SK-N-SH (cell line): ENCODE measurements around the gene SH3TC1. TPM values are rescaled to one million over a fixed set of nuclear protein-coding genes. Genes with fewer than 3 reads are reported as not detected.
A peak's percentile ranks its signal among the peaks of the same experiment; 100 is the strongest.

Source experiments
- CTCF ChIA-PET: fragments of 300-600, 350-600 bp; formaldehyde crosslinking; extraction: SDS; loops from one replicate; lab custom pipeline; 2021; lab: Yijun Ruan, JAX
- POLR2A ChIA-PET: fragments of 350-600 bp; sonication (Branson Sonifier 250); formaldehyde crosslinking; extraction: SDS; loops from one replicate; lab custom pipeline; 2020; ENCODE audit warnings: antibody characterized with exemption, inconsistent platforms; lab: Yijun Ruan, JAX
- DNase-seq: peaks from one replicate; pipeline ENCODE4 v3.0.0; 2012
- H2AFZ ChIP-seq: fragments of 200-600 bp; sonication (generic); 2 replicates; pipeline ENCODE4 v1.8.1; 2016; ENCODE audit warnings: antibody characterized with exemption, mild to moderate bottlenecking, low read depth
- H3F3A ChIP-seq: fragments of 200-600 bp; sonication (generic); replicated peaks from 2 replicates; pipeline ENCODE3; 2016; ENCODE audit warnings: antibody characterized with exemption, mild to moderate bottlenecking; ENCODE audit not compliant: insufficient read depth
- H3K27ac ChIP-seq, 2 experiments: fragments of 200-500 bp in 1 of 2; fragments of 200-600 bp in 1 of 2; sonication (Bioruptor generic) in 1 of 2; sonication (generic), shearing (Covaris generic) in 1 of 2; 2 replicates each; pipeline versions ENCODE4 v1.5.1 to v1.6.1; 2014 to 2016; ENCODE audit warnings: low read depth in 2 of 2, inconsistent platforms in 1 of 2, low read length in 1 of 2, mild to moderate bottlenecking in 1 of 2, mixed read lengths in 1 of 2
- H3K27me3 ChIP-seq: fragments of 200-600 bp; sonication (generic), shearing (Covaris generic); 2 replicates; pipeline ENCODE4 v1.6.1; 2016; ENCODE audit warnings: mixed run types; ENCODE audit not compliant: insufficient read depth
- H3K36me3 ChIP-seq, 2 experiments: fragments of 200-500 bp in 1 of 2; fragments of 200-600 bp in 1 of 2; sonication (Bioruptor generic) in 1 of 2; sonication (generic) in 1 of 2; replicated peaks in 1 of 2; 2 replicates each; pipeline versions ENCODE3 to v1.5.1; 2014 to 2016; ENCODE audit warnings: low read length in 1 of 2, mild to moderate bottlenecking in 1 of 2; ENCODE audit not compliant: insufficient read depth in 2 of 2, control insufficient read depth in 1 of 2
- H3K4me1 ChIP-seq, 2 experiments: fragments of 200-500 bp in 1 of 2; fragments of 200-600 bp in 1 of 2; sonication (Bioruptor generic) in 1 of 2; sonication (generic), shearing (Covaris generic) in 1 of 2; 2 replicates each; pipeline versions ENCODE4 v1.5.1 to v1.6.1; 2014 to 2016; ENCODE audit warnings: low read depth in 1 of 2, low read length in 1 of 2, mixed run types in 1 of 2; ENCODE audit not compliant: insufficient read depth in 2 of 2, control insufficient read depth in 1 of 2
- H3K4me2 ChIP-seq: fragments of 200-600 bp; sonication (generic), shearing (Covaris generic); 2 replicates; pipeline ENCODE4 v1.6.1; 2017; ENCODE audit warnings: mixed run types
- H3K4me3 ChIP-seq, 2 experiments: fragments of 200-500 bp in 1 of 2; fragments of 200-600 bp in 1 of 2; sonication (Bioruptor generic) in 1 of 2; sonication (generic), shearing (Covaris generic) in 1 of 2; 2 replicates each; pipeline versions ENCODE4 v1.5.1 to v1.8.1; 2014 to 2016; ENCODE audit warnings: low read depth in 2 of 2, inconsistent platforms in 1 of 2, low read length in 1 of 2, mild to moderate bottlenecking in 1 of 2, mixed read lengths in 1 of 2, moderate library complexity in 1 of 2
- H3K79me2 ChIP-seq: fragments of 200-600 bp; sonication (generic); 2 replicates; pipeline ENCODE4 v1.8.1; 2017; ENCODE audit warnings: mild to moderate bottlenecking; ENCODE audit not compliant: insufficient read depth
- H3K9ac ChIP-seq: fragments of 200-600 bp; sonication (generic); 2 replicates; pipeline ENCODE4 v1.6.1; 2017; ENCODE audit warnings: mixed run types
- H3K9me2 ChIP-seq: fragments of 200-600 bp; sonication (generic); 2 replicates; pipeline ENCODE4 v1.6.1; 2017; ENCODE audit warnings: mixed run types
- H3K9me3 ChIP-seq: fragments of 200-600 bp; sonication (generic); 2 replicates; pipeline ENCODE4 v1.6.1; 2017; ENCODE audit warnings: mixed run types, mild to moderate bottlenecking, moderate library complexity
- H4K20me1 ChIP-seq: fragments of 200-600 bp; sonication (generic); 2 replicates; pipeline ENCODE4 v1.6.1; 2017; ENCODE audit warnings: mild to moderate bottlenecking, mixed run types; ENCODE audit not compliant: insufficient read depth
- FOSL2 ChIP-seq: IDR thresholded peaks from 2 replicates; pipeline ENCODE4 v1.4.0; 2012; ENCODE audit warnings: low read depth, mild to moderate bottlenecking, moderate library complexity, borderline replicate concordance
- FOXM1 ChIP-seq: IDR thresholded peaks from 2 replicates; pipeline ENCODE4 v1.4.0; 2012; ENCODE audit warnings: low read depth, mild to moderate bottlenecking
- GABPA ChIP-seq: IDR thresholded peaks from 2 replicates; pipeline ENCODE4 v1.4.0; 2012; ENCODE audit warnings: low read depth, mild to moderate bottlenecking
- GATA2 ChIP-seq: sonication (generic); formaldehyde crosslinking; IDR thresholded peaks from 2 replicates; pipeline ENCODE4 v1.5.0; 2020; ENCODE audit warnings: mild to moderate bottlenecking, missing genetic modification reagents
- POLR2AphosphoS5 ChIP-seq: IDR thresholded peaks from 2 replicates; pipeline ENCODE4 v1.6.1; 2012; ENCODE audit warnings: low read depth, low read length
- RFX5 ChIP-seq: IDR thresholded peaks from 2 replicates; pipeline ENCODE4 v1.6.1; 2012; ENCODE audit warnings: mild to moderate bottlenecking, improper control_type of control experiment, low read length
- RXRA ChIP-seq: IDR thresholded peaks from 2 replicates; pipeline ENCODE4 v1.4.0; 2012; ENCODE audit warnings: low read depth, mild to moderate bottlenecking, borderline replicate concordance
- SIN3A ChIP-seq: IDR thresholded peaks from 2 replicates; pipeline ENCODE4 v1.6.1; 2012; ENCODE audit warnings: low read depth, mild to moderate bottlenecking, low read length, moderate library complexity, borderline replicate concordance
- SMC3 ChIP-seq: IDR thresholded peaks from 2 replicates; pipeline ENCODE4 v1.6.1; 2012; ENCODE audit warnings: low read depth, low read length, improper control_type of control experiment
- TEAD4 ChIP-seq: IDR thresholded peaks from 2 replicates; pipeline ENCODE4 v1.4.0; 2012; ENCODE audit warnings: mild to moderate bottlenecking, borderline replicate concordance; ENCODE audit not compliant: insufficient read depth
- YY1 ChIP-seq: IDR thresholded peaks from 2 replicates; pipeline ENCODE4 v1.4.0; 2012; ENCODE audit warnings: low read depth, mild to moderate bottlenecking
- WGBS: methylation state at CpG from one replicate; pipeline ENCODE4 v1.1.6; 2017; ENCODE audit warnings: low lambda C conversion rate; 5-methylcytosine and 5-hydroxymethylcytosine counted together
- polyA plus RNA-seq, 3 experiments: library from polyadenylated mRNA; depleted of rRNA; stranded (reverse); fragments of >200 nt; gene quantifications; 2 replicates each; pipeline ENCODE4 v1.2.3, GENCODE V29; 2012
- TF ChIP-seq, protein P1 (sequence below): fragments of 150-350 bp; IDR thresholded peaks from 2 replicates; pipeline ENCODE4 v1.6.1; 2017; ENCODE audit warnings: antibody characterized with exemption, low read length, low read depth, borderline replicate concordance
- TF ChIP-seq, protein P2 (sequence below): fragments of 200-600 bp; sonication (generic); IDR thresholded peaks from 2 replicates; pipeline ENCODE4 v1.6.1; 2017; ENCODE audit warnings: antibody characterized with exemption, mild to moderate bottlenecking, moderate library complexity
- TF ChIP-seq, protein P3 (sequence below): IDR thresholded peaks from 2 replicates; pipeline ENCODE4; 2012
- TF ChIP-seq, protein P4 (sequence below): IDR thresholded peaks from 2 replicates; pipeline ENCODE4 v1.4.0; 2012; ENCODE audit warnings: low read depth, borderline replicate concordance

SH3TC1 gene
- polyA plus RNA-seq, 1 of the 3 experiments (the other 2 are of a cell fraction): 2.7 TPM

DNA sequence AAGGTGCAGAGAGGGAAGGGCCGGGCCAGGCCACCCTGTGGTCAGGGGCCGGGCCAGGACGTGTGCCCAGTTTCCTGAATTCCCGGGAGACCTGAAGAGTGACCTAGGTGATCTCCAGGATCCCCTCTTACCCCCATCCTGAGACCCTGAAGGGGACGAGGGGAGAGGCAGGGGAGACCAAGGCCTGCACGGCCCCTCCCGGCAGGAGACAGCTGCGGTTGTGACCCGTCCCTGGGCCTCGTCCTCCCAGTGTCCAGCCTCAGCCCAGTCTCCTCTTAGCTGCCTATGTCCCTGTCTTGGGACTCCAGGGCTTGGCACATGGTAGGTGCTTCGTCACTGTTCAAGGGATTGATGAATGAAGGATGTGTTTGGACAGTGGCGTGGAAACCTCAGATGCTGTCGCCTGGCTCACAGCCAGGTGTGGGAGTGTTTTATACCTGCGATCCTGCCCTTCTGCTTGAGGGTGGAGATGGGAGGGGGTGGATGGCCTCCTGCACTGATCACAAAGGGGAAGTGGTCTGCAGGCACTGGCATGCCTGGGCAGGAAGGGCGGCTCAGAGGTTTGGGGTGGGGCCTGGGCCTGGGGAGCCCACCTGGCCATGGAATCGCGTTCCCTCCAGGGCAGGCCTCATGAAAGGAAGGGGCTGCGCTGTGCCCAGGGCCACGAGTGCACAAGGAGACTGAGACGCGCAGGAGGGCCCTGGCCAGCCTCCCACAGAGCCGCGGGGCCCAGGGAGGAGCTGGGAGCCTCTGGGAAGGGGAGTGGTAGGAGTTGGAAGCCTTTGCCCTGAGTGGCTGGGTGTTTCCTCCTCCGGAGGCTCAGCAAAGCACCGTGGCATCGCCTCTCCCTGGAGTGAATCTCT lies 6.9 kb downstream of the SH3TC1 start:
- peaks cover 0 to 49% of the 10 kb centered on the region in 2 experiments; a peak in 1 of 4 replicates for H3K4me1 ChIP-seq
- no peaks in the 10 kb centered on the region for H3K36me3 ChIP-seq
- H3K9me2 ChIP-seq: no peaks in the 10 kb centered on the region
- WGBS: 89% methylated on average over 16 of the region's 26 CpGs
- ChIA-PET CTCF (interaction anchor here (1.3 to 1.8 kb wide), 2 partner anchors 11 to 36 kb away, joined by 3 to 4 read pairs; no protein-coding TSS in a partner anchor), POLR2A (no interaction called here)
- H3K4me2 ChIP-seq: no peak overlapping the region
- DNase-seq: no peak
- H3K27ac ChIP-seq: peak overlapping the region in 1 of 2 experiments; percentile 11; a peak in 1 of 4 replicates
- H3K9me3 ChIP-seq: no peaks in the 10 kb centered on the region
- H3F3A ChIP-seq: no peaks in the 10 kb centered on the region
- no peaks in the 10 kb centered on the region for H3K79me2 ChIP-seq
- H4K20me1 ChIP-seq: no peaks in the 10 kb centered on the region
- H3K9ac ChIP-seq: no peak overlapping the region
- no peak overlapping the region for H2AFZ ChIP-seq
- no peaks in the 10 kb centered on the region for H3K27me3 ChIP-seq
- no peak overlapping the region for H3K4me3 ChIP-seq
- TF ChIP-seq SIN3A: no peak
- TF ChIP-seq POLR2AphosphoS5: no peak

DNA sequence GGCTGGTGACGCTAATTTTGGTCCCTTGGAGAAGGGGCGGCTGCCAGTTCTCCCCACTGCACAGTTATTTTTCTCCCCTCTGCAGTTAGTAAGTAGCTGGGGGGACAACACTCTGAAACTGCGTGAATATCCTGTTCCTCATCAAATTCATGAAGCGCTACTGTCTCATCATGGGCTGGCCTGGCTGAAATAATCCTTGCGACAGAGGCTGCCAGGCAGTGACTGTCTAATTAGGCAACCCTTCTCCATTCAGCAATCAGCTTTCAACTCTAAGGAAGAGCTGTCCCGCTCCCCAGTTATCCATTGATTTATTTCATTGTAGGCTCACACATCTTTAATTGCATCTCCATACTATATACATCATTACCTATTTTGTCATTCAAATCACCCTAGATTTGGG lies 8.2 kb downstream of the SH3TC1 start:
- no peaks in the 10 kb centered on the region for H3K9me3 ChIP-seq
- no peaks in the 10 kb centered on the region for H3K36me3 ChIP-seq
- WGBS: 97% methylated on average over 6 of the region's 6 CpGs
- no peak overlapping the region for H3K4me3 ChIP-seq
- DNase-seq: no peak
- H3K27ac ChIP-seq: no peak overlapping the region
- peaks cover 0 to 36% of the 10 kb centered on the region in 2 experiments; a peak in 1 of 4 replicates for H3K4me1 ChIP-seq
- CTCF ChIA-PET: no interaction called here
- TF ChIP-seq POLR2AphosphoS5: no peak
- TF ChIP-seq RXRA: no peak
- TF ChIP-seq RFX5: no peak
- H4K20me1 ChIP-seq: no peaks in the 10 kb centered on the region
- POLR2A ChIA-PET: interaction anchor here (0.6 kb wide), 1 partner anchor 17 kb away, joined by 3 read pairs; no protein-coding TSS in a partner anchor
- H3F3A ChIP-seq: no peaks in the 10 kb centered on the region
- no peak overlapping the region for H2AFZ ChIP-seq
- no peaks in the 10 kb centered on the region for H3K79me2 ChIP-seq
- H3K9ac ChIP-seq: no peak overlapping the region
- H3K4me2 ChIP-seq: no peak overlapping the region
- no peaks in the 10 kb centered on the region for H3K9me2 ChIP-seq
- H3K27me3 ChIP-seq: no peaks in the 10 kb centered on the region

DNA sequence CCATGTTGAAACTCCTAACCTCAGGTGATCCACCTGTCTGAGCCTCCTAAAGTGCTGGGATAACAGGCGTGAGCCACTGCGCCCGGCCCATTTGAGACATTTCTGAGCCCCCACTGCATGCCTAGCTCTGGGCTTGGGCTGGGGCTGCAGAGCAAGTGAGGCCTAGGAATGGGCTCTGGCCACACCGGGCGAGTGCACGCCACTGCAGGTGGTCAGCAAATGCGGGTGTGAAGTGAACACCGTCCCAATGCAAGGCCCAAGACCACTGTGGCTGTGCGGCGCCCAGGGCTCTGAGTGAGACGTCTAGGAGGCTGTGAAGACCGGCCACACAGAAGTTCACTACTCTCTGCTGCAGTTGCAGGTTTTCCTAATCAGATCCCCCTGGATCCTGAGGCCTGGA lies 9.5 kb downstream of the SH3TC1 start:
- Histone ChIP-seq H3K9me2 (no peaks in the 10 kb centered on the region), H3K36me3 (no peaks in the 10 kb centered on the region), H4K20me1 (no peaks in the 10 kb centered on the region), H3F3A (no peaks in the 10 kb centered on the region), H3K79me2 (no peaks in the 10 kb centered on the region), H2AFZ (no peak overlapping the region), H3K9me3 (no peaks in the 10 kb centered on the region), H3K4me2 (no peak overlapping the region), H3K4me1 (peaks cover 0 to 24% of the 10 kb centered on the region in 2 experiments; a peak in 1 of 4 replicates), H3K9ac (no peak overlapping the region), H3K27ac (no peak overlapping the region), H3K4me3 (no peak overlapping the region), H3K27me3 (no peaks in the 10 kb centered on the region)
- POLR2A ChIA-PET: no interaction called here
- 91% methylated on average over 12 of the region's 12 CpGs for whole genome bisulfite sequencing
- DNase-seq: no peak
- CTCF ChIA-PET: no interaction called here
- no peak for TF ChIP-seq FOSL2
- TF ChIP-seq, protein P1, sequence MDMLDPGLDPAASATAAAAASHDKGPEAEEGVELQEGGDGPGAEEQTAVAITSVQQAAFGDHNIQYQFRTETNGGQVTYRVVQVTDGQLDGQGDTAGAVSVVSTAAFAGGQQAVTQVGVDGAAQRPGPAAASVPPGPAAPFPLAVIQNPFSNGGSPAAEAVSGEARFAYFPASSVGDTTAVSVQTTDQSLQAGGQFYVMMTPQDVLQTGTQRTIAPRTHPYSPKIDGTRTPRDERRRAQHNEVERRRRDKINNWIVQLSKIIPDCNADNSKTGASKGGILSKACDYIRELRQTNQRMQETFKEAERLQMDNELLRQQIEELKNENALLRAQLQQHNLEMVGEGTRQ: no peak
- TF ChIP-seq YY1: no peak
- TF ChIP-seq TEAD4: no peak
- TF ChIP-seq GATA2 (CRISPR knock-in tag): no peak
- TF ChIP-seq, protein P2, sequence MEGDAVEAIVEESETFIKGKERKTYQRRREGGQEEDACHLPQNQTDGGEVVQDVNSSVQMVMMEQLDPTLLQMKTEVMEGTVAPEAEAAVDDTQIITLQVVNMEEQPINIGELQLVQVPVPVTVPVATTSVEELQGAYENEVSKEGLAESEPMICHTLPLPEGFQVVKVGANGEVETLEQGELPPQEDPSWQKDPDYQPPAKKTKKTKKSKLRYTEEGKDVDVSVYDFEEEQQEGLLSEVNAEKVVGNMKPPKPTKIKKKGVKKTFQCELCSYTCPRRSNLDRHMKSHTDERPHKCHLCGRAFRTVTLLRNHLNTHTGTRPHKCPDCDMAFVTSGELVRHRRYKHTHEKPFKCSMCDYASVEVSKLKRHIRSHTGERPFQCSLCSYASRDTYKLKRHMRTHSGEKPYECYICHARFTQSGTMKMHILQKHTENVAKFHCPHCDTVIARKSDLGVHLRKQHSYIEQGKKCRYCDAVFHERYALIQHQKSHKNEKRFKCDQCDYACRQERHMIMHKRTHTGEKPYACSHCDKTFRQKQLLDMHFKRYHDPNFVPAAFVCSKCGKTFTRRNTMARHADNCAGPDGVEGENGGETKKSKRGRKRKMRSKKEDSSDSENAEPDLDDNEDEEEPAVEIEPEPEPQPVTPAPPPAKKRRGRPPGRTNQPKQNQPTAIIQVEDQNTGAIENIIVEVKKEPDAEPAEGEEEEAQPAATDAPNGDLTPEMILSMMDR: no peak
- TF ChIP-seq SIN3A: no peak
- no peak for TF ChIP-seq FOXM1
- TF ChIP-seq SMC3: no peak
- TF ChIP-seq, protein P3, sequence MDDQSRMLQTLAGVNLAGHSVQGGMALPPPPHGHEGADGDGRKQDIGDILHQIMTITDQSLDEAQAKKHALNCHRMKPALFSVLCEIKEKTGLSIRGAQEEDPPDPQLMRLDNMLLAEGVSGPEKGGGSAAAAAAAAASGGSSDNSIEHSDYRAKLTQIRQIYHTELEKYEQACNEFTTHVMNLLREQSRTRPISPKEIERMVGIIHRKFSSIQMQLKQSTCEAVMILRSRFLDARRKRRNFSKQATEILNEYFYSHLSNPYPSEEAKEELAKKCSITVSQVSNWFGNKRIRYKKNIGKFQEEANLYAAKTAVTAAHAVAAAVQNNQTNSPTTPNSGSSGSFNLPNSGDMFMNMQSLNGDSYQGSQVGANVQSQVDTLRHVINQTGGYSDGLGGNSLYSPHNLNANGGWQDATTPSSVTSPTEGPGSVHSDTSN: no peak
- no peak for TF ChIP-seq GABPA
- TF ChIP-seq, protein P4, sequence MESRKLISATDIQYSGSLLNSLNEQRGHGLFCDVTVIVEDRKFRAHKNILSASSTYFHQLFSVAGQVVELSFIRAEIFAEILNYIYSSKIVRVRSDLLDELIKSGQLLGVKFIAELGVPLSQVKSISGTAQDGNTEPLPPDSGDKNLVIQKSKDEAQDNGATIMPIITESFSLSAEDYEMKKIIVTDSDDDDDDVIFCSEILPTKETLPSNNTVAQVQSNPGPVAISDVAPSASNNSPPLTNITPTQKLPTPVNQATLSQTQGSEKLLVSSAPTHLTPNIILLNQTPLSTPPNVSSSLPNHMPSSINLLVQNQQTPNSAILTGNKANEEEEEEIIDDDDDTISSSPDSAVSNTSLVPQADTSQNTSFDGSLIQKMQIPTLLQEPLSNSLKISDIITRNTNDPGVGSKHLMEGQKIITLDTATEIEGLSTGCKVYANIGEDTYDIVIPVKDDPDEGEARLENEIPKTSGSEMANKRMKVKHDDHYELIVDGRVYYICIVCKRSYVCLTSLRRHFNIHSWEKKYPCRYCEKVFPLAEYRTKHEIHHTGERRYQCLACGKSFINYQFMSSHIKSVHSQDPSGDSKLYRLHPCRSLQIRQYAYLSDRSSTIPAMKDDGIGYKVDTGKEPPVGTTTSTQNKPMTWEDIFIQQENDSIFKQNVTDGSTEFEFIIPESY: no peak
